SIG-M5 treated with dmso at 0.1 percent for 504 hours (cell line): Measurements from ENCODE around the gene PAF1.
"Not testable (repeated sequence)": the region's sequence is repeated elsewhere in the genome, so short reads cannot be mapped to it uniquely, and the experiment has no call there.

Experiments
- DNase-seq: peaks from one replicate; lab custom pipeline; 2025; ENCODE audit not compliant: unreplicated experiment; lab: John Stamatoyannopoulos, UW

The PAF1 gene

GRCh38 chr19:39384839-39385568 lies 5.9 kb downstream of the PAF1 start:
- DNase-seq, result no peak

- no peak for DNase-seq
These were observed 7.7 kb downstream of the PAF1 start for GRCh38 chr19:39382991-39383828.

GRCh38 chr19:39381910-39382611 lies 8.8 kb downstream of the PAF1 start:
- no peak for DNase-seq

GRCh38 chr19:39380521-39381502 lies 10.1 kb downstream of the PAF1 start:
- no peak for DNase-seq

- no peak for DNase-seq
These were observed 11.0 kb downstream of the PAF1 start for GRCh38 chr19:39379865-39380396.

- not testable (repeated sequence) for DNase-seq
These were observed 11.5 kb downstream of the PAF1 start for GRCh38 chr19:39379366-39379765.

- no peak for DNase-seq
These were observed 13.2 kb downstream of the PAF1 start for GRCh38 chr19:39377373-39378362.

- DNase-seq, result no peak
These were observed 15.0 kb downstream of the PAF1 start for GRCh38 chr19:39375929-39376328.

- no peak for DNase-seq
These were observed 18.0 kb downstream of the PAF1 start for GRCh38 chr19:39372941-39373340.

- no peak for DNase-seq
These were observed 18.7 kb downstream of the PAF1 start for GRCh38 chr19:39372047-39372802.

- no peak for DNase-seq
These were observed 20.2 kb downstream of the PAF1 start for GRCh38 chr19:39370735-39371134.

- DNase-seq, result no peak
These were observed 21.7 kb downstream of the PAF1 start for GRCh38 chr19:39369200-39369599.

GRCh38 chr19:39365531-39365930 lies 25.4 kb downstream of the PAF1 start:
- DNase-seq, result no peak

GRCh38 chr19:39363901-39364457 lies 26.9 kb downstream of the PAF1 start:
- no peak for DNase-seq

GRCh38 chr19:39362682-39363657 lies 27.9 kb downstream of the PAF1 start:
- DNase-seq, result no peak

- DNase-seq, result no peak
These were observed 30.3 kb downstream of the PAF1 start for GRCh38 chr19:39360599-39360998.

GRCh38 chr19:39359026-39359425 lies 31.9 kb downstream of the PAF1 start:
- DNase-seq, result no peak
